Karpas-422 (cell line): ENCODE data around the gene FUCA1. TPM values are rescaled to one million over a fixed set of nuclear protein-coding genes. Genes with fewer than 3 reads are reported as not detected.
A peak's percentile ranks its signal among the peaks of the same experiment; 100 is the strongest.
"Not testable (repeated sequence)": the region's sequence is repeated elsewhere in the genome, so short reads cannot be mapped to it uniquely, and the experiment has no call there.

ENCODE experiments used
- DNase-seq: peaks from one replicate; pipeline ENCODE4 v3.0.0-alpha.2; 2015
- H2AFZ ChIP-seq: fragments of 200-600 bp; sonication (generic); 2 replicates; pipeline ENCODE4 v1.6.1; 2014; ENCODE audit warnings: antibody characterized with exemption, low read length, mixed read lengths
- H3K27ac ChIP-seq: fragments of 200-600 bp; sonication (generic); 2 replicates; pipeline ENCODE4 v1.5.1; 2014; ENCODE audit warnings: mild to moderate bottlenecking, low read length, moderate library complexity
- H3K27me3 ChIP-seq: fragments of 200-600 bp; sonication (generic); 2 replicates; pipeline ENCODE4 v1.6.1; 2014; ENCODE audit warnings: low read length, mixed read lengths
- H3K36me3 ChIP-seq: fragments of 200-600 bp; sonication (generic); 2 replicates; pipeline ENCODE4 v1.6.1; 2014; ENCODE audit warnings: low read length, mixed read lengths; ENCODE audit not compliant: insufficient read depth
- H3K4me1 ChIP-seq: fragments of 200-600 bp; sonication (generic); 2 replicates; pipeline ENCODE4 v1.6.1; 2014; ENCODE audit warnings: mild to moderate bottlenecking, low read length, mixed read lengths
- H3K4me2 ChIP-seq: fragments of 200-600 bp; sonication (generic); 2 replicates; pipeline ENCODE4 v1.6.1; 2014; ENCODE audit warnings: low read length, low read depth, mild to moderate bottlenecking; ENCODE audit not compliant: poor library complexity, severe bottlenecking
- H3K4me3 ChIP-seq: fragments of 200-600 bp; sonication (generic); 2 replicates; pipeline ENCODE4 v1.5.1; 2014; ENCODE audit warnings: mild to moderate bottlenecking, antibody characterized with exemption, low read length, mixed read lengths
- H3K79me2 ChIP-seq: fragments of 200-600 bp; sonication (generic); 2 replicates; pipeline ENCODE4 v1.6.1; 2014; ENCODE audit warnings: mild to moderate bottlenecking, low read length, mixed read lengths
- H3K9ac ChIP-seq: fragments of 200-600 bp; sonication (generic); 2 replicates; pipeline ENCODE4 v1.6.0; 2014; ENCODE audit warnings: low read length
- H3K9me2 ChIP-seq: fragments of 200-600 bp; sonication (generic), shearing (Covaris generic); replicated peaks from 2 replicates; pipeline ENCODE4 v1.6.0; 2014; ENCODE audit warnings: mild to moderate bottlenecking, low read length, moderate library complexity; ENCODE audit not compliant: insufficient read depth
- H3K9me3 ChIP-seq: fragments of 300-700, 200-600 bp; sonication (generic); 2 replicates; pipeline ENCODE4 v1.6.1; 2014; ENCODE audit warnings: low read length, mixed read lengths
- H4K20me1 ChIP-seq: fragments of 200-600 bp; sonication (generic); 2 replicates; pipeline ENCODE4 v1.6.1; 2014; ENCODE audit warnings: mild to moderate bottlenecking, antibody characterized with exemption, low read length, low read depth; ENCODE audit not compliant: insufficient read depth
- total RNA-seq: library from RNA; depleted of rRNA; stranded (reverse); fragments of >200 nt; shearing (Covaris generic); gene quantifications from 2 replicates; pipeline ENCODE4 v1.2.3, GENCODE V29; 2014; ENCODE audit warnings: low replicate concordance

FUCA1 gene
- total RNA-seq, 1 experiment from 2014 or later, result 47.2 TPM

DNA sequence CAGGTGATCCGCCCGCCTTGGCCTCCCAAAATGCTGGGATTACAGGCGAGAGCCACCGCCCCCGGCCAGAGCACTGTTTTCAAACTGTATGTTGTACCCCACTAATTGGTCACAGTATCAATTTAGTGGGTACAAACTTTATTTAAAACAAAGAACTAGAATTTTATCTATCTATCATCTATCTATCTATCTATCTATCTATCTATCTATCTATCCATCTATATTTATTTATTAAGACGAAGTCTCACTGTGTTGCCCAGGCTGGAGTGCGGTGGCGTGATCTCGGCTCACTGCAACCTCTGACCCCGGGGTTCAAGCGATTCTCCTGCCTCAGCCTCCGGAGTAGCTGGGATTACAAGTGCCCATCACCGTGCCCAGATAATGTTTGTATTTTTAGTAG lies 41.5 kb downstream of the FUCA1 start:
- H3K27me3 ChIP-seq, H2AFZ ChIP-seq, H3K9me2 ChIP-seq, H3K4me2 ChIP-seq, H3K27ac ChIP-seq, DNase-seq, H3K9me3 ChIP-seq, H4K20me1 ChIP-seq, H3K9ac ChIP-seq, H3K36me3 ChIP-seq, H3K4me3 ChIP-seq: not testable (repeated sequence)
- Histone ChIP-seq H3K4me1 (peaks cover 33% of the 10 kb centered on the region), H3K79me2 (peaks cover 18% of the 10 kb centered on the region)

DNA sequence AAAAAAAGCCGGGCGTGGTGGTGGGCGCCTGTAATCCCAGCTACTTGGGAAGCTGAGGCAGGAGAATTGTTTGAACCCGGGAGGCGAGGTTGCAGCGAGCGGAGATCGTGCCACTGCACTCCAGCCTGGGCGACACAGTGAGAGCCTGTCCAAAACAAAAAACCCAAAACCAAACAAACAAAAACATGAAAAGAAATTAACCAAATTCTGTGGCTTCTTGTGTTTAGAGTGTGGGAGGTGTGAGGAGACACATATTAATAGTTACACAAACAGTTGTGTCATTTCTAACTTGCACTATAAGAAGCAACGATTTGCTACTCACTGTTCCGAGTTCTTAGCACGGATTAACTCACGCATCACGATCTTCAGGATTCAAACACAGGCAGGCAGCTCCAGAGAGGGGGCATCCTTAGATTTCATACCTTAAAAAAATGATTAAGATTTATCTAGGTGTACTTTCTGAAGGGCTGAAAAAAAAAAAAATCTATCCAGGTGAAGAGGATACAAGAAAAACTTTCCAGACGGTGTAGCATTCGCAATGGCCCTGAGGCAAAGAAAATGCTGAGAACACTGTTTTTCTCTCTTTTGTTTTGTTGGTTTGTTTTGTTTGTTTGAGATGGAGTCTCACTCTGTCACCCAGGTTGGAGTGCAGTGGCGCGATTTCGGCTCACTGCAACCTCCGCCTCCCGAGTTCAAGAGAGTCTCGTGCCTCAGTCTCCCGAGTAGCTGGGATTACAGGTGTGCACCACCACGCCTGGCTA lies 42.1 kb downstream of the FUCA1 start:
- peak overlapping the region; percentile 70 for H3K4me2 ChIP-seq
- H3K9me3 ChIP-seq, result no peaks in the 10 kb centered on the region
- no peaks in the 10 kb centered on the region for H3K27me3 ChIP-seq
- no peak overlapping the region; the same call in 1 of the 2 replicates for H2AFZ ChIP-seq
- no peak for DNase-seq
- H3K27ac ChIP-seq, result peak overlapping the region; percentile 56
- H3K79me2 ChIP-seq, result peaks cover 18% of the 10 kb centered on the region
- H3K9ac ChIP-seq, result peak overlapping the region; percentile 96
- no peaks in the 10 kb centered on the region for H4K20me1 ChIP-seq
- no peaks in the 10 kb centered on the region for H3K9me2 ChIP-seq
- peak overlapping the region; percentile 87 for H3K4me3 ChIP-seq
- H3K4me1 ChIP-seq, result peaks cover 32% of the 10 kb centered on the region
- no peaks in the 10 kb centered on the region for H3K36me3 ChIP-seq

DNA sequence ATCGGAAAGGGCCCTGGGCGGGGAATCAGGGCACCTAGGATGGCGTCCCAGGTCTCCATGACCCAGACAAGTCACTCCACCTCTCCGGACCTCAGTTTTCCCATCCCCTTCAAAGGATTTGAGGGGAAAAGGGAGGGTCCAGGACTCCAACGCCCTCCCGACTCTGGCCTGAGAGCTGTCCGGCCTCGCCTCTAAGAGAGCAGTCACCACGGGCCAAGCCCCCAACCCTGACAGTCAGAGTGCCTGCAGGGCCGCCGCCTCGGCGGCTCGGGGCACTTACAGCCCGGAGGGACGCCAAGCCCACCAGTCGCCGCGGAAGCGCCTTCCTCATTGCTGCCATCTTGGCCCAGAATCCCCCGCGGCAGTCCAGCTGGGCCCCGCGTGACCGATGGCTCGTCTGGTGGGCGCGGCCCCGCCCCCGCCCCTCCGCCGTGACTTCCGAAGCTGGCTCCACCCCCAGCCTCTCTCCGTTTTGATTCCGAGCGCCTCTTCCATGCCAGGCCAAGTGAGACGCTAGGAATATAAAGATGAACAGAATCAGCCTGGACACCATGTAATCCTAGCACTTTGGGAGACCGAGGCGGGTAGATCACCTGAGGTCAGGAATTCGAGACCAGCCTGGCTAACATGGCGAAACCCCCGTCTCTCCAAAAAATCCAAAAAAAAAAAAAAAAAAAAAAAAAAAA lies 42.9 kb downstream of the FUCA1 start, which contains the start of gene HMGCL:
Gene HMGCL (minus strand): TSS at position 354 of the 686 bp plus-strand sequence. CDS start 14 bp downstream, at position 340.
- Histone ChIP-seq H3K4me3 (peak within 1 kb of the TSS; percentile 87), H3K4me1 (peaks cover 25% of the 10 kb centered on the region), H2AFZ (no peak within 1 kb of the TSS; the same call in 1 of the 2 replicates), H3K36me3 (no peaks in the 10 kb centered on the region), H3K9me3 (no peaks in the 10 kb centered on the region), H3K9me2 (no peaks in the 10 kb centered on the region), H3K9ac (peak within 1 kb of the TSS; percentile 96), H3K4me2 (peak within 1 kb of the TSS; percentile 70), H4K20me1 (no peaks in the 10 kb centered on the region), H3K27ac (peak within 1 kb of the TSS; percentile 59), H3K27me3 (no peaks in the 10 kb centered on the region), H3K79me2 (peaks cover 18% of the 10 kb centered on the region)
- DNase-seq, result peak; percentile 97

DNA sequence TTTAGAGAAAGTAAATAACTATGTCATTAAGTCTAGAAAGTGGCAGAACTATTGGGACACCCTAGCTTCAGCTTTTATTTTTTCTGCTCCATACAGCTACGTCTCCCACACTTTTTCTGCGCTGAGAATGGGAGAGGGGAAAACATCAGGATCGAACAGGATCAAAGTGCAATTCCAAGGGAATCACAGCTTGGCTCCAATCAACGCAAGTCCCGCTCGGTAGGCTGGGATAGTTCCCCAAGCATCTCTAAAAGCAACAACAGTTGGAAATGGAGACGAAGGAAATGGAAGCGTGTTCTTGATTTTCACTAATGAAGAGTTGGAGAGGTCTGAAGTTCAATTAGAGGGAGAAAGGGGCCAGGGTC lies 43.4 kb downstream of the FUCA1 start:
- no peak for DNase-seq
- H3K4me3 ChIP-seq, result peak overlapping the region; percentile 87
- H3K4me1 ChIP-seq, result peaks cover 22% of the 10 kb centered on the region
- H3K9me2 ChIP-seq, result no peaks in the 10 kb centered on the region
- H3K27ac ChIP-seq, result peak overlapping the region; percentile 59
- H3K9ac ChIP-seq, result peak overlapping the region; percentile 96
- H3K36me3 ChIP-seq, result no peaks in the 10 kb centered on the region
- H4K20me1 ChIP-seq, result no peaks in the 10 kb centered on the region
- no peak overlapping the region for H2AFZ ChIP-seq
- no peaks in the 10 kb centered on the region for H3K27me3 ChIP-seq
- H3K79me2 ChIP-seq, result peaks cover 18% of the 10 kb centered on the region
- no peaks in the 10 kb centered on the region for H3K9me3 ChIP-seq
- peak overlapping the region; percentile 70 for H3K4me2 ChIP-seq

DNA sequence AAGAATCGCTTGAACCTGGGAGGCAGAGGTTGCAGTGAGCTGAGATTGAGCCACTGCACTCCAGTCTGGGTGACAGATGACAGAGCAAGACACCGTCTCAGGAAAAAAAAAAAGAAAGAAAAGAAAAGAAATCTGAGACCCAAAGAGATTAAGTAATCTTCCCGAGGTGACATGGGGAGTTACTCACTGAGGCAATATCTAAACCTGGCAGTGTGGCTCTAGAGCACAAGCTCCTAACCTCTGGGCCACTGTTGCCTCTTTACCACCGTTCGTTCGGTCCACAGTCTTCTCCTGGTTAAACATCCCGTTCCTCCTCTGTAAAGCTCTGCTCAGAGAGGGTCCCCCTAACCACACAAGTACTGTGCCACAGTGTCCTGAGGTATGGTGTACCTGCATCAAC lies 44.3 kb downstream of the FUCA1 start:
- Histone ChIP-seq H3K27ac (no peak overlapping the region), H3K4me2 (peak overlapping the region; percentile 70), H3K36me3 (no peaks in the 10 kb centered on the region), H3K4me1 (peaks cover 22% of the 10 kb centered on the region), H2AFZ (no peak overlapping the region), H4K20me1 (no peaks in the 10 kb centered on the region), H3K9ac (peak overlapping the region; percentile 96; the same call in 1 of the 2 replicates), H3K4me3 (peak overlapping the region; percentile 87; the same call in 1 of the 2 replicates), H3K9me2 (no peaks in the 10 kb centered on the region), H3K79me2 (peaks cover 18% of the 10 kb centered on the region), H3K27me3 (no peaks in the 10 kb centered on the region), H3K9me3 (no peaks in the 10 kb centered on the region)
- DNase-seq, result no peak

DNA sequence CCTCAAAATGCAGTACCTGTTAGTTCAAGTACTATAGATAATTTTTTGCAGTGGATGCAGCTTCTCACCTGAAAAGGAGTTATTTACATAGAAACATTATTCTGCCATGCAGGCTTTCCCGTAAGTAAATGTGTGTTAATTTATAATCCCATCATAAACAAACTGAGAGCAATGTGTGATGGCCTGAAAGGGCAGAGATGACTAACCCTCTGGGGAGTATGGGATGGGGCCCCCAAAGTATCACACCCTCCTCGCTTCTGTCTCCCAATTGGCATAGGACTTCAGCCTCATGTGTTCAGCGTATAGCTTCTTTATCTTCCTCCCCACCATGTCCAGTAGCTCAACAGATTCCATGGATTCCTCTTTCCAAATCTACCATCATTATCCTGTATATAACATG lies 50.5 kb downstream of the FUCA1 start:
- peaks cover 5% of the 10 kb centered on the region; the same call in 1 of the 2 replicates for H3K36me3 ChIP-seq
- H3K9me2 ChIP-seq, result no peaks in the 10 kb centered on the region
- no peak overlapping the region for H2AFZ ChIP-seq
- H3K27ac ChIP-seq, result peak overlapping the region; percentile 54
- no peaks in the 10 kb centered on the region for H3K9me3 ChIP-seq
- no peak overlapping the region for H3K9ac ChIP-seq
- DNase-seq, result no peak
- H3K4me1 ChIP-seq, result peaks cover 16% of the 10 kb centered on the region
- H3K4me3 ChIP-seq, result no peak overlapping the region
- no peak overlapping the region for H3K4me2 ChIP-seq
- no peaks in the 10 kb centered on the region for H3K79me2 ChIP-seq
- no peaks in the 10 kb centered on the region for H4K20me1 ChIP-seq
- no peaks in the 10 kb centered on the region for H3K27me3 ChIP-seq

DNA sequence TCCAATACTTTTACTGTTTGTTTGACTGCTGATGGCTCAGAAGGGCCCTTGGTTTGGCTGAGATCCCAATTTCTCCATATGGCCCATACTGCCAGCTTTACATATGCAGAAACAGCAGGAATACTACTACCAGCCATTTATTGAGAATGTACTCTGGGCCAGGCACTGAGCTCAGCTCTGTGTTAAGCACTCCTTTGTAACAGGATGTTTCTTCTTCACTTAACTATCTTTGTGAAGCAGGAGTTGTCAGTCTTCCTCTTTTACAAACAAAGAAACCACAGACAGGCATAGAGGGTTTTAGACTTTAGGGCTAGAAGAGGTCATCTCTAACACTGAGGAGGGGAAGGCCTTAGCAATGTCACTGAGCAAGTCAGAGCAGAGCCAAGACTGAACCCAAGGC lies 51.2 kb downstream of the FUCA1 start:
- no peaks in the 10 kb centered on the region for H3K27me3 ChIP-seq
- no peak overlapping the region for H3K4me2 ChIP-seq
- no peak overlapping the region for H3K9ac ChIP-seq
- H3K9me2 ChIP-seq, result no peaks in the 10 kb centered on the region
- H3K4me3 ChIP-seq, result no peak overlapping the region
- peaks cover 16% of the 10 kb centered on the region for H3K4me1 ChIP-seq
- H3K9me3 ChIP-seq, result no peaks in the 10 kb centered on the region
- no peaks in the 10 kb centered on the region for H3K79me2 ChIP-seq
- H3K27ac ChIP-seq, result peak overlapping the region; percentile 54
- H2AFZ ChIP-seq, result no peak overlapping the region
- H4K20me1 ChIP-seq, result no peaks in the 10 kb centered on the region
- H3K36me3 ChIP-seq, result peaks cover 5% of the 10 kb centered on the region; the same call in 1 of the 2 replicates
- DNase-seq, result no peak

DNA sequence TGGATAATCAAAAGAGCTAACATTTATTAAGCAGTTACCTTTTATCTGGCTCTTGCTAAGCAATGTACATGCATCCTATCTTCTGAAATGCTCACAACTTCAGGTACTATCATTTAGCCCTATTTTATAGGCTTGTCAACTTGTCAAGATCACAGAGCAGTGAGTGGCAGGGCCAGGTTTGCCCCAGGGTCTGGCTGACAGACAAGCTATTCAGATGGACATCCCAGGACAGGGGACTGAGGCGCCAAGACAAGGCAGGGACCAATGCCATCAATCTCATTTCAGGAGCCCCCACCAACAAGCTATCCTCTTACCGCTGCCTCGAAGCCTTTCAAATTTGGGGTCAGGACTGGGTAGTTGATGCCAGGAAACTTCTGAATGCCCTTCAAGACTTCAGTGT lies 51.7 kb downstream of the FUCA1 start:
- no peaks in the 10 kb centered on the region for H3K9me2 ChIP-seq
- H3K36me3 ChIP-seq, result peaks cover 5% of the 10 kb centered on the region; the same call in 1 of the 2 replicates
- H3K9me3 ChIP-seq, result no peaks in the 10 kb centered on the region
- H3K79me2 ChIP-seq, result no peaks in the 10 kb centered on the region
- no peak overlapping the region for H2AFZ ChIP-seq
- no peaks in the 10 kb centered on the region for H3K27me3 ChIP-seq
- no peak overlapping the region for H3K9ac ChIP-seq
- H3K4me2 ChIP-seq, result no peak overlapping the region
- DNase-seq, result no peak
- H4K20me1 ChIP-seq, result no peaks in the 10 kb centered on the region
- H3K4me3 ChIP-seq, result no peak overlapping the region
- no peak overlapping the region for H3K27ac ChIP-seq
- H3K4me1 ChIP-seq, result peaks cover 20% of the 10 kb centered on the region
